Gastrocnemius medialis (tissue), 4 donors: Measurements from ENCODE around the gene MYL3. TPM values are rescaled to one million over a fixed set of nuclear protein-coding genes. Genes with fewer than 3 reads are reported as not detected.

Experiments
- ATAC-seq, 2 donors: fragments of 150-250 bp; one replicate each; pipeline ENCODE4 v1.9.1; 2016
- DNase-seq, 2 donors: peaks; one replicate each; pipeline ENCODE4 v3.0.0-alpha.2; 2019
- H3K27ac ChIP-seq, 4 donors: fragments of 200-600 bp; sonication (generic); 1 replicate in 1 of 4; 2 replicates in 3 of 4; pipeline ENCODE4 v1.5.1; 2016 to 2018; ENCODE audit warnings: mild to moderate bottlenecking in 2 of 4, moderate library complexity in 1 of 4
- H3K27me3 ChIP-seq, 3 donors: fragments of 200-600 bp; sonication (generic) in 2 of 3; 1 replicate in 1 of 3; 2 replicates in 2 of 3; pipeline versions ENCODE4 v1.5.1 to v1.6.0; 2016 to 2019; ENCODE audit warnings: mild to moderate bottlenecking in 1 of 3, moderate library complexity in 1 of 3
- H3K36me3 ChIP-seq, 2 donors: fragments of 200-600 bp; sonication (generic) in 1 of 2; one replicate each; pipeline ENCODE4 v1.5.1; 2017 to 2018
- H3K4me1 ChIP-seq, 2 donors: fragments of 200-600 bp; sonication (generic) in 1 of 2; one replicate each; pipeline ENCODE4 v1.5.1; 2016 to 2017; ENCODE audit warnings: mild to moderate bottlenecking in 2 of 2
- H3K4me3 ChIP-seq, 4 donors: fragments of 200-600 bp; sonication (generic) in 3 of 4; 1 replicate in 1 of 4; 2 replicates in 3 of 4; pipeline ENCODE4 v1.5.1; 2016 to 2019; ENCODE audit warnings: mild to moderate bottlenecking in 2 of 4
- H3K9me3 ChIP-seq, 3 donors: fragments of 200-600 bp; sonication (generic) in 2 of 3; 1 replicate in 1 of 3; 2 replicates in 2 of 3; pipeline ENCODE4 v1.5.1; 2016 to 2019
- POLR2A ChIP-seq, 2 donors: fragments of 450-650 bp; IDR thresholded peaks; one replicate each; pipeline ENCODE4 v1.6.1; 2017; ENCODE audit warnings: antibody characterized with exemption in 2 of 2, mild to moderate bottlenecking in 2 of 2, moderate library complexity in 2 of 2
- in situ Hi-C, 4 donors: fragments of 200-750 bp; cut with MboI; loops; one replicate each; pipeline versions ENCODE4 v1.15.0 to v1.8.0; 2017; ENCODE audit warnings: low sequenced_read_pairs in 4 of 4
- intact Hi-C: fragments of 100-400 bp; cut with DNase I; formaldehyde crosslinking; loops from one replicate; pipeline ENCODE4 v1.15.1; 2023; ENCODE audit warnings: low total_unique reads
- total RNA-seq, 4 donors: library from RNA; depleted of rRNA; stranded (reverse); fragments of >200 nt; gene quantifications; one replicate each; pipeline versions ENCODE4 v1.1.0 to v1.2.3, GENCODE V29; 2016
- TF ChIP-seq, protein P1 (sequence below), 5 experiments: fragments of 450-650 bp in 3 of 5; fragments of 200-600 bp in 2 of 5; sonication (generic) in 2 of 5; IDR thresholded peaks in 4 of 5; conservative IDR thresholded peaks in 1 of 5; 1 replicate in 4 of 5; 2 replicates in 1 of 5; pipeline ENCODE4 v1.5.1; 2016 to 2019; ENCODE audit warnings: antibody characterized with exemption in 5 of 5, mild to moderate bottlenecking in 3 of 5, moderate library complexity in 3 of 5

Gene MYL3
- total RNA-seq, 4 donors from 2014 or later, result 42.5 to 544 (median 281) TPM

DNA sequence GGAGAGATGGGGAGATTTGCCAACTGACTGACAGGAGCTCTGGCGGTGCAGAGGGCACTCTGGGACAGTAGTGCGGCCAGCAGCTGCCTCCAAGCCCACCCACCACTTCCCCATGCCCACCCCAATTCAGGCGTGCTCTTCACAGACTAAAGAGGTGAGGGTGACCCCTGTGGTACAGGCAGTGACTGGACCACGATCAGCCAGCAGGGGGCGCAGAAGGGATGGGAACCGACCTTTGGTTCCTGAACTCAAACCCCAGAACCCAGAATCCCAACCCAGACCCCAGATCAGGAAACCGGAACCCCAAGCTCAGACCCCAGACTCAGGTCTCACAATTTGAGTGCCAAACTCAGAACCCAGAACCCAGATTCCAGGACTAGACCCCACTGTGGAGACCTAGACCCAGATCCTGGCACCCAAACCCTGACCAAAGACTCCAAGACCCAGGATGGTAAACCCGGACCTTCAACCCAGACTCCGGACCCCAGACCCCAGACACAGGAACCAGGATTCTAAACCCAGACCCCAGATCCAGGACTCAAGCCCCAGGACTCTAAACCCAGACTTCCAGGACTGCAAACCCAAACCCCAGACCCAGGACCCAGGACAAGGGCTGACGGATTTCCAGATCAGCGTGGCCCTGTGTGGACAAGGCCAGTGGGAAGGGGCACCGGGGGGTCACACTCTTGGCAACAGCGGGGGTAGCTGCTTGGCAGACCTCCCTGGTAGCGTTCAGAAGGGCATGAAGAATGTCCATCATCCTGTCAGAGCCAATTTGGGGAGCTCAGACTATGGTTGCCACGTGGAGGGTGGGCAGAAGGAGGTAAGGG, 3.7 kb upstream of the MYL3 start:
- in situ Hi-C loops (no loop called here), intact Hi-C loops (loop anchor here (1.0 to 10.0 kb wide), 5 partner anchors 28 to 302 kb away; partner anchors contain the start of genes CCDC12, LRRC2 and NBEAL2)
- Histone ChIP-seq H3K36me3 (no peaks in the 10 kb centered on the region), H3K27me3 (no peaks in the 10 kb centered on the region), H3K4me3 (peak overlapping the region in 2 of 4 donors; percentile 7 to 19), H3K4me1 (peaks cover 34 to 36% of the 10 kb centered on the region in 2 donors), H3K9me3 (no peaks in the 10 kb centered on the region), H3K27ac (peak overlapping the region; percentile 68 to 89 (median 72))
- DNase-seq, result peak; percentile 41 to 68
- TF ChIP-seq, protein P1, sequence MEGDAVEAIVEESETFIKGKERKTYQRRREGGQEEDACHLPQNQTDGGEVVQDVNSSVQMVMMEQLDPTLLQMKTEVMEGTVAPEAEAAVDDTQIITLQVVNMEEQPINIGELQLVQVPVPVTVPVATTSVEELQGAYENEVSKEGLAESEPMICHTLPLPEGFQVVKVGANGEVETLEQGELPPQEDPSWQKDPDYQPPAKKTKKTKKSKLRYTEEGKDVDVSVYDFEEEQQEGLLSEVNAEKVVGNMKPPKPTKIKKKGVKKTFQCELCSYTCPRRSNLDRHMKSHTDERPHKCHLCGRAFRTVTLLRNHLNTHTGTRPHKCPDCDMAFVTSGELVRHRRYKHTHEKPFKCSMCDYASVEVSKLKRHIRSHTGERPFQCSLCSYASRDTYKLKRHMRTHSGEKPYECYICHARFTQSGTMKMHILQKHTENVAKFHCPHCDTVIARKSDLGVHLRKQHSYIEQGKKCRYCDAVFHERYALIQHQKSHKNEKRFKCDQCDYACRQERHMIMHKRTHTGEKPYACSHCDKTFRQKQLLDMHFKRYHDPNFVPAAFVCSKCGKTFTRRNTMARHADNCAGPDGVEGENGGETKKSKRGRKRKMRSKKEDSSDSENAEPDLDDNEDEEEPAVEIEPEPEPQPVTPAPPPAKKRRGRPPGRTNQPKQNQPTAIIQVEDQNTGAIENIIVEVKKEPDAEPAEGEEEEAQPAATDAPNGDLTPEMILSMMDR (IDR thresholded peaks at IDR 0.05 in 4 of 5, conservative IDR thresholded peaks at IDR 0.05 in 1 of 5), result peak; percentile 86 to 95 (median 91)
- no peak for TF ChIP-seq POLR2A (IDR thresholded peaks at IDR 0.05)
- ATAC-seq, result peak; percentile 40 to 56

DNA sequence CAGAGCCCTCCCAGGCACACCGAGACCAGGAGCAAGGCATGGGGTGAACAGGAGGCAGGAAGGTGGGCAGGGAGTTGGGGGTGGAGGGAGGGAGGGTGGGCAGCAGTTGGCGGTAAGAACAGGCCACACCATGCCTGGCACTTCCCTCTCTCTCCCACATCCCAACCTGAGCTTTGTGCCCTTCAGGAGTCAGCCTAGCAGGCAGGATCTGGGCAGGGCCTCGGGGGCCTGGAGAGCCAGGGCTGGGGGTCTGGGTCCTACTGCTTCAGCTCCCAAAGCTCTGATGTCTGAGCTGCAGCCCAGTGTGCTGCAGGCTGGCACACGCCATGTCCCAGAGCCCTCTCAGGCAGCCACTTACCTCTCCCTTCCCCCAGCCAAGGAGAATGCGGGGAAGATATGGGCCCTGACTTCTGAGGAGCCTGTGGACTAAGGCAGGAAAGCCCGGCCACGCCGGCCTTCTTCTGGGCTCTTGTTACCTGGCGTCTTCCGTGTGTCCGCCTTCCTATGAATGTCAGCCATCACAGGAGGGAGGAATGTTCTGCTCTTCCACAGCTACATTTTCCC, 2.9 kb upstream of the MYL3 start:
- no peak for TF ChIP-seq POLR2A (IDR thresholded peaks at IDR 0.05)
- TF ChIP-seq, protein P1 (IDR thresholded peaks at IDR 0.05 in 4 of 5, conservative IDR thresholded peaks at IDR 0.05 in 1 of 5), result no peak
- Histone ChIP-seq H3K4me3 (no peak overlapping the region), H3K9me3 (no peaks in the 10 kb centered on the region), H3K36me3 (no peaks in the 10 kb centered on the region), H3K27me3 (no peaks in the 10 kb centered on the region), H3K4me1 (peaks cover 42 to 44% of the 10 kb centered on the region in 2 donors), H3K27ac (peak overlapping the region; percentile 68 to 89 (median 72))
- in situ Hi-C loops (no loop called here), intact Hi-C loops (loop anchor here (1.0 to 10.0 kb wide), 3 partner anchors 29 to 301 kb away; partner anchors contain the start of genes CCDC12, LRRC2 and NBEAL2)
- DNase-seq (no peak), ATAC-seq (no peak)

DNA sequence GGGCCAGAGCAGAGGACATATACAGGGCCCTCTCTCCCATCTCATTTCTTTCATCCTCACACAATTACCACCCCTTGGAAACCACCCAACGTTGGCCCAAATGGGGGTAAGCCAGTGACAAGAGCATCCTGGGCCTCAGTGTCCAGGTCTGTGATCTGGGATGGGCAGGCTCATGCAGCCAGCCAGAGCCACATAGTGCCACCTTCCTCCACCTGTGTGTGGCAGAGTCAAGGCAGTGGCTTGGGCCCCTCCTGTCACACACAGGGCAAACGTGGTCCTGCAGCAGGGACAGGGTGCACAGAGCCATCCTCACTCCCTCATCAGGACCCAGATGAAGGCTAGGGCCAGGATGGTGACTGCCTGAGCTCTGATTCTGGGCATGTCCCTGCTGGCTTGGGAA, 2.3 kb upstream of the MYL3 start:
- ATAC-seq (no peak), DNase-seq (no peak)
- TF ChIP-seq POLR2A (IDR thresholded peaks at IDR 0.05), result no peak
- TF ChIP-seq, protein P1 (IDR thresholded peaks at IDR 0.05 in 4 of 5, conservative IDR thresholded peaks at IDR 0.05 in 1 of 5), result no peak
- intact Hi-C loops (loop anchor here (5.0 to 10.0 kb wide), 2 partner anchors 112 to 301 kb away; partner anchors contain the start of genes CCDC12, LRRC2 and NBEAL2), in situ Hi-C loops (no loop called here)
- Histone ChIP-seq H3K36me3 (no peaks in the 10 kb centered on the region), H3K27ac (peak overlapping the region; percentile 68 to 89 (median 72)), H3K4me1 (peaks cover 48% of the 10 kb centered on the region in 2 donors), H3K4me3 (no peak overlapping the region), H3K27me3 (no peaks in the 10 kb centered on the region), H3K9me3 (no peaks in the 10 kb centered on the region)

DNA sequence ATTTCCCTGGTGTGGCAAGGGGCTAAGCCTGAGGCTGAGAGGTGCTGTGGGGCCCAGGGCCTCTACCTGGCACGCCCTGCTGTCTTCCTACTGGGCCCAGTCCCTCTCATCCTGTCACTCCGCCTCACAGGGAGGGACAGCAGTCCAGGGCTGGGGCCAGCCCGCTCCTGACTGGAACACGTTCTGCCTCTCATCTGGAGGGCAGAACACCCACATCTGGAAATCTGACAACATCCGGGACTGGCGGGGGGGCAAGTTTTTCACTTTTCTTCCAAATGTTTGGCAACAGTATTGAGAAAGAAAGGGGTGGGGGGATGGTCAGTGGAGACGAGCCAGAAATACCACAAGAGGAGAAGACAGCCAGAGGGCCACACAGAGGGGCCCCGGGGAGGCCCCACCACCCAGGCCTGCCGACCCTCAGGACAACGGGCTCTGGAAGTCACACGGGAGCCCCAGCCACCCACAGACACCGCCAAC, 1.8 kb upstream of the MYL3 start:
- DNase-seq, result no peak
- H3K4me3 ChIP-seq, result no peak overlapping the region
- TF ChIP-seq, protein P1 (IDR thresholded peaks at IDR 0.05 in 4 of 5, conservative IDR thresholded peaks at IDR 0.05 in 1 of 5), result no peak
- TF ChIP-seq POLR2A (IDR thresholded peaks at IDR 0.05), result peak in 1 of 2 donors; percentile 39
- no peaks in the 10 kb centered on the region for H3K36me3 ChIP-seq
- H3K9me3 ChIP-seq, result no peaks in the 10 kb centered on the region
- ATAC-seq, result no peak
- in situ Hi-C loops, result no loop called here
- peaks cover 51 to 52% of the 10 kb centered on the region in 2 donors for H3K4me1 ChIP-seq
- no peaks in the 10 kb centered on the region for H3K27me3 ChIP-seq
- intact Hi-C loops, result loop anchor here (5.0 to 10.0 kb wide), 2 partner anchors 112 to 300 kb away; partner anchors contain the start of genes CCDC12, LRRC2 and NBEAL2
- peak overlapping the region; percentile 68 to 89 (median 72) for H3K27ac ChIP-seq
